PC-9 (cell line): Measurements from ENCODE around the gene POP4. TPM values are rescaled to one million over a fixed set of nuclear protein-coding genes. Genes with fewer than 3 reads are reported as not detected.

ENCODE experiments used
- BruUV-seq: library from RNA; stranded (reverse); fragments of 400-500 nt; replicated peaks from 2 replicates; lab custom pipeline; 2021; lab: Mats Ljungman, UMichigan
- CTCF ChIA-PET: fragments of 300-600 bp; sonication (Branson Sonifier 250); formaldehyde crosslinking; loops from one replicate; lab custom pipeline; 2022; ENCODE audit warnings: antibody characterized with exemption; lab: Charles Lee
- POLR2A ChIA-PET: fragments of 300-600 bp; sonication (Branson Sonifier 250); formaldehyde crosslinking; loops from one replicate; lab custom pipeline; 2022; ENCODE audit warnings: antibody characterized with exemption; ENCODE audit not compliant: unreplicated experiment; lab: Charles Lee
- DNase-seq, 2 experiments: peaks; one replicate each; pipeline versions ENCODE4 v3.0.0 to v3.0.0-alpha.2; 2015 to 2022; ENCODE audit warnings: mixed read lengths in 1 of 2
- H2AFZ ChIP-seq: fragments of 200-600 bp; sonication (generic); 2 replicates; pipeline ENCODE4 v1.8.1; 2017; ENCODE audit warnings: antibody characterized with exemption
- H3F3A ChIP-seq: fragments of 200-600 bp; sonication (generic); 2 replicates; pipeline ENCODE4 v1.8.1; 2017; ENCODE audit warnings: antibody characterized with exemption, mild to moderate bottlenecking, low read depth; ENCODE audit not compliant: insufficient read depth
- H3K27ac ChIP-seq: fragments of 200-600 bp; sonication (generic); 2 replicates; pipeline ENCODE4 v1.6.1; 2016; ENCODE audit warnings: mixed run types
- H3K27me3 ChIP-seq: fragments of 200-600 bp; sonication (generic); 2 replicates; pipeline ENCODE4 v1.6.1; 2016; ENCODE audit warnings: low read depth, mixed run types; ENCODE audit not compliant: insufficient read depth
- H3K36me3 ChIP-seq: fragments of 200-600 bp; sonication (generic); 2 replicates; pipeline ENCODE4 v1.6.1; 2016; ENCODE audit warnings: low read depth, mixed run types
- H3K4me1 ChIP-seq: fragments of 200-600 bp; sonication (generic); replicated peaks from 2 replicates; pipeline ENCODE4 v1.6.1; 2016; ENCODE audit warnings: mixed run types; ENCODE audit not compliant: insufficient read depth
- H3K4me2 ChIP-seq: fragments of 200-600 bp; sonication (generic); 2 replicates; pipeline ENCODE4 v1.6.1; 2017; ENCODE audit warnings: mixed run types
- H3K4me3 ChIP-seq: fragments of 200-600 bp; sonication (generic); 2 replicates; pipeline ENCODE4 v1.6.1; 2016; ENCODE audit warnings: mixed run types
- H3K79me2 ChIP-seq: fragments of 200-600 bp; sonication (generic); 2 replicates; pipeline ENCODE4 v1.6.1; 2017; ENCODE audit warnings: low read depth, mixed run types
- H3K9me2 ChIP-seq: fragments of 200-600 bp; sonication (generic); 2 replicates; pipeline ENCODE4 v1.8.1; 2017; ENCODE audit warnings: mild to moderate bottlenecking; ENCODE audit not compliant: insufficient read depth
- H3K9me3 ChIP-seq: fragments of 200-600 bp; sonication (generic); 2 replicates; pipeline ENCODE4 v1.8.1; 2016; ENCODE audit warnings: low read depth; ENCODE audit not compliant: insufficient read depth
- H4K20me1 ChIP-seq: fragments of 200-600 bp; sonication (generic); 2 replicates; pipeline ENCODE4 v1.8.1; 2017; ENCODE audit not compliant: insufficient read depth
- CTCF ChIP-seq: fragments of 200-600 bp; sonication (generic); conservative IDR thresholded peaks from 2 replicates; pipeline ENCODE4 v1.6.1; 2017; ENCODE audit warnings: mixed run types, antibody characterized with exemption, mild to moderate bottlenecking, moderate library complexity
- EZH2 ChIP-seq: fragments of 200-600 bp; sonication (generic); IDR thresholded peaks from 2 replicates; pipeline ENCODE4 v1.8.0; 2017; ENCODE audit warnings: antibody characterized with exemption, low read depth
- intact Hi-C: fragments of 100-400 bp; cut with micrococcal nuclease; formaldehyde crosslinking; loops from one replicate; pipeline ENCODE4 v1.10.0; 2022; ENCODE audit not compliant: unreplicated experiment
- total RNA-seq: library from RNA; stranded (reverse); gene quantifications from 2 replicates; pipeline ENCODE4 v1.2.3, GENCODE V29; 2021

Gene POP4
- total RNA-seq, 1 experiment from 2014 or later = 66.6 TPM

- H3K27me3 ChIP-seq = no peaks in the 10 kb centered on the region
- TF ChIP-seq CTCF (no peak), EZH2 (no peak)
- no peak for DNase-seq
- no peak overlapping the region for H3K27ac ChIP-seq
- no peak overlapping the region for H2AFZ ChIP-seq
- no peaks in the 10 kb centered on the region for H3K9me3 ChIP-seq
- H3K36me3 ChIP-seq = no peaks in the 10 kb centered on the region
- no peaks in the 10 kb centered on the region for H3K4me1 ChIP-seq
- H3K9me2 ChIP-seq = no peaks in the 10 kb centered on the region
- no TSS peak for BruUV-seq
- H3K79me2 ChIP-seq = no peaks in the 10 kb centered on the region
- no peak overlapping the region for H3K4me2 ChIP-seq
- intact Hi-C loops = no loop called here
- ChIA-PET POLR2A (interaction anchor here (0.6 kb wide), 1 partner anchor 49 kb away, joined by 3 read pairs; no protein-coding TSS in a partner anchor), CTCF (no interaction called here)
- H3F3A ChIP-seq = no peaks in the 10 kb centered on the region
- H4K20me1 ChIP-seq = no peaks in the 10 kb centered on the region
- no peak overlapping the region for H3K4me3 ChIP-seq
Measured at GRCh38 chr19:29622166-29623070, 16.3 kb downstream of the POP4 start.

GRCh38 chr19:29623726-29624488 lies 17.8 kb downstream of the POP4 start:
- intact Hi-C loops = no loop called here
- H3K79me2 ChIP-seq = no peaks in the 10 kb centered on the region
- no peaks in the 10 kb centered on the region for H3K36me3 ChIP-seq
- H3K27me3 ChIP-seq = no peaks in the 10 kb centered on the region
- no TSS peak for BruUV-seq
- H3K4me1 ChIP-seq = no peaks in the 10 kb centered on the region
- DNase-seq = no peak
- ChIA-PET POLR2A (no interaction called here), CTCF (no interaction called here)
- no peaks in the 10 kb centered on the region for H3K9me3 ChIP-seq
- no peak overlapping the region for H2AFZ ChIP-seq
- H3K4me2 ChIP-seq = no peak overlapping the region
- H3K27ac ChIP-seq = no peak overlapping the region
- no peaks in the 10 kb centered on the region for H3F3A ChIP-seq
- H3K9me2 ChIP-seq = no peaks in the 10 kb centered on the region
- no peak overlapping the region for H3K4me3 ChIP-seq
- H4K20me1 ChIP-seq = no peaks in the 10 kb centered on the region
- no peak for TF ChIP-seq EZH2
- TF ChIP-seq CTCF = no peak

- Histone ChIP-seq H3K4me3 (no peak overlapping the region), H3K9me3 (no peaks in the 10 kb centered on the region), H3K27ac (no peak overlapping the region), H3F3A (no peaks in the 10 kb centered on the region), H3K36me3 (no peaks in the 10 kb centered on the region), H3K9me2 (no peaks in the 10 kb centered on the region), H4K20me1 (no peaks in the 10 kb centered on the region), H3K4me2 (no peak overlapping the region), H2AFZ (no peak overlapping the region), H3K79me2 (no peaks in the 10 kb centered on the region), H3K4me1 (no peaks in the 10 kb centered on the region), H3K27me3 (no peaks in the 10 kb centered on the region)
- no TSS peak for BruUV-seq
- POLR2A ChIA-PET = interaction anchor here (0.7 kb wide), 1 partner anchor 1263 kb away, joined by 8 read pairs; no protein-coding TSS in a partner anchor
- no peak for DNase-seq
- CTCF ChIA-PET = no interaction called here
- TF ChIP-seq CTCF = no peak
- intact Hi-C loops = no loop called here
Measured at GRCh38 chr19:29624489-29625185, 18.6 kb downstream of the POP4 start.
